ENCODE results near the gene EMSY. TPM values are rescaled to one million over a fixed set of nuclear protein-coding genes. Genes with fewer than 3 reads are reported as not detected.
"Not testable (repeated sequence)": the region's sequence is repeated elsewhere in the genome, so short reads cannot be mapped to it uniquely, and the experiment has no call there.

The EMSY gene
- total RNA-seq, 2 donors from 2014 or later, result 31.4 to 35.9 TPM

- no peaks in the 10 kb centered on the region for H3K27me3 ChIP-seq
- H3K4me1 ChIP-seq, result peaks cover 0 to 9% of the 10 kb centered on the region in 2 donors
- H3K36me3 ChIP-seq, result no peaks in the 10 kb centered on the region
- H3K27ac ChIP-seq, result peak overlapping the region; percentile 50 to 64
- TF ChIP-seq CTCF (IDR thresholded peaks at IDR 0.05), result no peak
- no peak for DNase-seq (ENCODE audit: low spot score)
- no peak overlapping the region for H3K4me3 ChIP-seq
- no peaks in the 10 kb centered on the region for H3K9me3 ChIP-seq
Observed at GRCh38 chr11:76589477-76589876, 144.7 kb downstream of the EMSY start.

- no peak overlapping the region for H3K4me3 ChIP-seq
- H3K36me3 ChIP-seq, result no peaks in the 10 kb centered on the region
- no peaks in the 10 kb centered on the region for H3K27me3 ChIP-seq
- no peak for TF ChIP-seq CTCF (IDR thresholded peaks at IDR 0.05)
- DNase-seq (ENCODE audit: low spot score), result no peak
- no peak overlapping the region for H3K27ac ChIP-seq
- H3K9me3 ChIP-seq, result no peaks in the 10 kb centered on the region
- H3K4me1 ChIP-seq, result peaks cover 0 to 9% of the 10 kb centered on the region in 2 donors
Observed at GRCh38 chr11:76589964-76590950, 145.4 kb downstream of the EMSY start.

GRCh38 chr11:76591416-76591815 lies 146.6 kb downstream of the EMSY start:
- no peaks in the 10 kb centered on the region for H3K36me3 ChIP-seq
- no peak overlapping the region for H3K4me3 ChIP-seq
- DNase-seq (ENCODE audit: low spot score), result no peak
- H3K4me1 ChIP-seq, result peaks cover 0 to 9% of the 10 kb centered on the region in 2 donors
- TF ChIP-seq CTCF (IDR thresholded peaks at IDR 0.05), result no peak
- H3K9me3 ChIP-seq, result no peaks in the 10 kb centered on the region
- no peaks in the 10 kb centered on the region for H3K27me3 ChIP-seq
- no peak overlapping the region for H3K27ac ChIP-seq

- TF ChIP-seq CTCF (IDR thresholded peaks at IDR 0.05), result no peak
- no peak for DNase-seq (ENCODE audit: low spot score)
Observed at GRCh38 chr11:76592025-76592914, 147.5 kb downstream of the EMSY start.

GRCh38 chr11:76592961-76593360 lies 148.1 kb downstream of the EMSY start:
- Histone ChIP-seq H3K36me3 (no peaks in the 10 kb centered on the region), H3K9me3 (no peaks in the 10 kb centered on the region), H3K27ac (no peak overlapping the region), H3K27me3 (no peaks in the 10 kb centered on the region), H3K4me1 (peaks cover 0 to 9% of the 10 kb centered on the region in 2 donors), H3K4me3 (no peak overlapping the region)
- no peak for DNase-seq (ENCODE audit: low spot score)
- no peak for TF ChIP-seq CTCF (IDR thresholded peaks at IDR 0.05)

More at GRCh38 chr11:76592025-76592914, 147.5 kb downstream of the EMSY start:
- H3K36me3 ChIP-seq, result no peaks in the 10 kb centered on the region
- no peak overlapping the region for H3K4me3 ChIP-seq
- H3K9me3 ChIP-seq, result no peaks in the 10 kb centered on the region
- H3K27ac ChIP-seq, result no peak overlapping the region
- no peaks in the 10 kb centered on the region for H3K27me3 ChIP-seq
- peaks cover 0 to 9% of the 10 kb centered on the region in 2 donors for H3K4me1 ChIP-seq

- not testable (repeated sequence) for H3K27me3 ChIP-seq; H3K4me3 ChIP-seq; DNase-seq (ENCODE audit: low spot score); H3K36me3 ChIP-seq; H3K9me3 ChIP-seq; H3K27ac ChIP-seq
- peaks cover 0 to 12% of the 10 kb centered on the region in 2 donors for H3K4me1 ChIP-seq
Observed at GRCh38 chr11:76595091-76595490, 150.3 kb downstream of the EMSY start.
